GM12891 (cell line): ENCODE measurements around the gene UNC5A.

Experiments
- POLR2A ChIP-seq: IDR thresholded peaks from 2 replicates; pipeline ENCODE4 v1.6.1; 2011; ENCODE audit warnings: low read depth, low read length, control low read depth
- POLR2AphosphoS5 ChIP-seq: IDR thresholded peaks from 2 replicates; pipeline ENCODE4 v1.6.1; 2011; ENCODE audit warnings: low read depth, low read length, control low read depth
- SPI1 ChIP-seq: IDR thresholded peaks from 2 replicates; pipeline ENCODE4 v1.6.1; 2011; ENCODE audit warnings: low read depth, low read length, control low read depth
- TAF1 ChIP-seq: IDR thresholded peaks from 2 replicates; pipeline ENCODE4 v1.6.1; 2011; ENCODE audit warnings: low read depth, low read length, control low read depth

GRCh38 chr5:176878463-176878862, 68.1 kb downstream of the UNC5A start:
- TF ChIP-seq POLR2A (no peak), POLR2AphosphoS5 (no peak), TAF1 (no peak), SPI1 (no peak)
